DMS153 (cell line): ENCODE measurements around the gene ANKRD13C.

Source experiments
- DNase-seq: peaks from one replicate; lab custom pipeline; 2025; lab: John Stamatoyannopoulos, UW

The ANKRD13C gene

GRCh38 chr1:70293186-70293843, 61.2 kb downstream of the ANKRD13C start:
- no peak for DNase-seq

DNA sequence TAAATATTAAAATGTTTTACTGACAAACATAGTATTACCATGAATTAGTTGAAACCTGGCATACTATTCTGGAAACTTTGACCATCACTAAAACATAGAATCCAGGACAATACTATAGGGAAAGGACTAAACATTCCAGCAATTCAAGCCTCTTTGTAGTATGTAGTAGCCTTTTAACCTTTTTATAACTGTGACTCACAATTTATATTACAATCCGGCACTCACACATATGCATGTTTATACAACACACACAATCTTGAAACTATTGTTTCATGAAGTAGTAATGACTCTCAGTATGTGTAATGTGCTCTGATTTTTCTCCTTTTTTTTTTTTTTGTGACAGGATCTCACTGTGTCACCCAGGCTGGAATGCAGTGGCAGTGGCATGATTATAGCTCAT, 64.3 kb downstream of the ANKRD13C start:
- no peak for DNase-seq

- no peak for DNase-seq
Observed at GRCh38 chr1:70288166-70288565, 66.4 kb downstream of the ANKRD13C start.

DNA sequence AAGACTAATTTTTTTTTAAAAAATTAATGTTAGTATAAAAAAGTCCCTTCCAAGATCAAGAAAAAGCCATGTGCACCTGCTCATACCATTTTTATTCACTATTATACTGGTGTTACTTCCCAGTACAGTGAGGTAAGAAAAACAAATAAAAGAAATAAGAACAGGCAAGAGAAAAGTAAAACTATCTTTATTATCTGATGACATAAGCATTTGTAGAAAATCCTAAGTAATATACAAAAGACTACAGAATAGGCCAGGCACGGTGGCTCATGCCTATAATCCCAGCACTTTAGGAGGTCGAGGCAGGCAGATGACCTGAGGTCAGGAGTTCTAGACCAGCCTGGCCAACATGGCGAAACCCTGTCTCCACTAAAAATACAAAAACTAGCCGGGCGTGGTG, 68.1 kb downstream of the ANKRD13C start:
- no peak for DNase-seq

- DNase-seq, result no peak
Observed at GRCh38 chr1:70284366-70284765, 70.2 kb downstream of the ANKRD13C start.

GRCh38 chr1:70278710-70279109, 75.8 kb downstream of the ANKRD13C start:
- no peak for DNase-seq

DNA sequence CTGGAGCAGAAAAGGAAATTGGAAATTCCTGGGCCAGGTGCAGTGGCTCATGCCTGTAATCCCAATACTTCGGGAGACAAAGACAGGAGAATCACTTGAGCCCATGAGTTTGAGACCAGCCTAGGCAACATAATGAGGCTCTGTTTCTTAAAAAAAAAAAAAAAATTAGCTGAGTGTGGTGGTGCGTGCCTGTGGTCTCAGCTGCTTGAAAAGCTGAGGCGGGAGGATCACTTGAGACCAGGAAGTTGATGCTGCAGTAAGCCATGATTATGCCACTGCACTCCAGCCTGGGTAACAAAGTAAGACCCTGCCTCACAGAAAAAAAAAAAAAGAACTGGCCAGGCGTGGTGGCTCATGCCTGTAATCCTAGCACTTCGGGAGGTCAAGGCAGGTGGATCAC, 76.6 kb downstream of the ANKRD13C start:
- no peak for DNase-seq

DNA sequence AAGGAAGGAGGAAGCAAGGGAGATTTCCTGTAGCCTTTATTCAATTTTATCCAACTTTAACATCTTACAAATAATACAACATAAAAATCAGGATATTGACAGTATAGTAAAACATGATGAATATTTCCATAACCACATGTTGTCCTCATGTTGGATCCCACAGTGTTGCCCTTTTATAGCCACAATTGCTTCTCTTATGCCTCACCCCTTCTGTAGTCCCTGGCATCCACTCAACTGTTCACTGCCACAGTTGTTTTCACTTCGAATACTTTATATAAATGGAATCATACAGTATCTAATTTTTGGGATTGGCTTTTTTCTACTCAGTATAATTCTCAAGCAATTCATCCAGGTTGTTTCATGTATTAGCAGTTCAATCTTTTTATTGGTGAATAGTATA, 88.6 kb downstream of the ANKRD13C start:
- no peak for DNase-seq

- no peak for DNase-seq
Observed at GRCh38 chr1:70264839-70265238, 89.7 kb downstream of the ANKRD13C start.

DNA sequence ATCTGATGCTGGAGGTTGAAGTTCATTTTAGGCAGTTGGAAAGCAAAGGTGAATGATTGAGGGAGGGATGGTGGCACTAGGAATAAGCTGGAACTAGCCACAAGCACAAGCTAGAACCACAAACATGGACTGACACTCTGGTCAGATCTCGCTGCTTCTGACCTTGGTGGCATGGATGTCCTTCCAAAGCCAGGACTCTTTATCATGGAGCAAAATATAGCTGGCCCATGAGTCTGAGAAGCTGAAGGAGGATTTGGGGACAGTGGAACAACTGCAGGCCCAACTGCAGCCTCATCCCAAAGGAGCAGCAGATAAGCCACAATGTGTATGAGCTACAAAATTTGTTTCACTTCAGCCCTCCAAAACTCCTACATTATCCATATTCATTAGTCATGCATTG, 97.9 kb downstream of the ANKRD13C start:
- DNase-seq, result no peak

GRCh38 chr1:70248729-70249128, 105.8 kb downstream of the ANKRD13C start:
- DNase-seq, result no peak

DNA sequence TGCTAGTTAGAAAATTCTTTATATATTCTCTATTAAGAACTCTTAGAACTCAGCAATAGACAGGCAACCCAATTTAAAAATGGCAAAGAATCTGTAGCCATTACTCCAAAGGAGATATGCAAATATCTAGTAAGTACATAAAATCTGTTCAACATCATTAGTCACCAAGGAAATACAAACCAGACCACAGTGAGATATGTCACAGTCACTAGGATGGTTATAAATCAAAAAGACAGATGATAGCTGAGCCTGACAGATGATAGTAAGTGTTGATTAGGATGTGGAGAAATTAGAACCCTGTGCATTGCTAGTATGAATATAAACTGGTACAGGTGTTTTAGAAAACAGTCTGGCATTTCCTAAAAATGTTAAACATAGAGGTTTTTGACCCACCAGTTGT, 106.8 kb downstream of the ANKRD13C start:
- no peak for DNase-seq

DNA sequence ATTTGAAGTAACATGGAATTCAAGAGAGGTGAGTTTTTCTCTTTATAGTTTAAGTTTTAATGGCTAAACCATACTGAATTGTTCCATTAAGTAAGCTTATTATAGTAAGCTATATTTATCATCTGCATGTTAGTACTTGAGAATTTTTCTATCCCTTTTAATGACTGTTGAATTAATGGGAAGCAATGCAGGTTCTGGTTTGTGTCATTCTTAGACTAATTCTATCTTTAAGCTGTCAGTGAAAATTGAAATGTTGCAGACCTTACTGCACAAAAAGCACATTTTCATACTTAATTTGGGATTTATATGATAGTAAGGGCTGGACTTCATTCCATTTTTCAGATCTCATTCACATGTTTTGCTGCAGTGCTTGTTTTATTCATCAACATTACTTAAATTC, 107.4 kb downstream of the ANKRD13C start:
- DNase-seq, result no peak

- DNase-seq, result no peak
Observed at GRCh38 chr1:70239940-70240339, 114.6 kb downstream of the ANKRD13C start.

- no peak for DNase-seq
Observed at GRCh38 chr1:70234733-70235132, 119.8 kb downstream of the ANKRD13C start.

GRCh38 chr1:70231475-70231874, 123.0 kb downstream of the ANKRD13C start:
- DNase-seq, result no peak

- no peak for DNase-seq
Observed at GRCh38 chr1:70228670-70229069, 125.9 kb downstream of the ANKRD13C start.

GRCh38 chr1:70227439-70227838, 127.1 kb downstream of the ANKRD13C start:
- no peak for DNase-seq

DNA sequence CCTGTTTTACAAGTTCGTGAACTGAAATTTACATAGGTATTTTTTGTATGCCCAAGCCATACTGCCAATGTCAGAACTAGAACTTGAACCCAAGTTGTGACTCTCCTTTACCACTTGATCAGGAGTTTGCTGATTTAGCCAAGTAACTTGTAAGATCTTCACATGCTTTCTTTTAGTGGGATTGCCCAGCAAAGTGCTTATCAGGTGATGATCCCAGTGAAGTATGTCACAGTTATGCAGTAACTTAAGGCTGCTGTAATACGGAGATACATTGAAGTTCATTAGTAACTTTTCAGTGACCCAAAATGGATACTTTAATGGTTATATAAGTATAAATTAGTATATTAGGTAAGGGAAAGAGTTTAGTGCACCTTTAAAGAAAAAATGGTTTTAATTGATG, 129.6 kb downstream of the ANKRD13C start:
- no peak for DNase-seq

DNA sequence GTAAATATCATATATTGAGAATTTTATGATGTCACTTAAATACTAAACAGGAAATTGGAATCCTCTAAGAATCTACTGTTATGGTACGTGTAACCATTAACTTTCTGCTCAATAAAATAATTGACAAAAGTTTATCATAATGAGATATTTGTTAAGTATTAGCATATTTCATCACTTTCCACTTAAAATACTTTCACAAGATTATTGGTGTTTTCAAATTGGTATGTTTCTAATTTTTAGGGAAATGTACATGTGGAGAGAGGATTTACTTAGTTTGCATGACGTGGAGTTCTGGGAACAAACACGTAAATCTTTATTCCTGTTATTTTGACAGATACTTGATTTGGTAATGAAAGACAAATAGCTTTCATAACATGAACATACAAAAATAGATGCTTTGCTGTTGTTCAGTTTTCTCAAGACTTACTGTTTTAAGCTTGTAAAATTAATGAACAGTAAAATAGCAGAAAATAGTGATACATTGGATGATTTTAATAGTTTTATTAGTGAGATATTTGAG, 131.7 kb downstream of the ANKRD13C start:
- no peak for DNase-seq

DNA sequence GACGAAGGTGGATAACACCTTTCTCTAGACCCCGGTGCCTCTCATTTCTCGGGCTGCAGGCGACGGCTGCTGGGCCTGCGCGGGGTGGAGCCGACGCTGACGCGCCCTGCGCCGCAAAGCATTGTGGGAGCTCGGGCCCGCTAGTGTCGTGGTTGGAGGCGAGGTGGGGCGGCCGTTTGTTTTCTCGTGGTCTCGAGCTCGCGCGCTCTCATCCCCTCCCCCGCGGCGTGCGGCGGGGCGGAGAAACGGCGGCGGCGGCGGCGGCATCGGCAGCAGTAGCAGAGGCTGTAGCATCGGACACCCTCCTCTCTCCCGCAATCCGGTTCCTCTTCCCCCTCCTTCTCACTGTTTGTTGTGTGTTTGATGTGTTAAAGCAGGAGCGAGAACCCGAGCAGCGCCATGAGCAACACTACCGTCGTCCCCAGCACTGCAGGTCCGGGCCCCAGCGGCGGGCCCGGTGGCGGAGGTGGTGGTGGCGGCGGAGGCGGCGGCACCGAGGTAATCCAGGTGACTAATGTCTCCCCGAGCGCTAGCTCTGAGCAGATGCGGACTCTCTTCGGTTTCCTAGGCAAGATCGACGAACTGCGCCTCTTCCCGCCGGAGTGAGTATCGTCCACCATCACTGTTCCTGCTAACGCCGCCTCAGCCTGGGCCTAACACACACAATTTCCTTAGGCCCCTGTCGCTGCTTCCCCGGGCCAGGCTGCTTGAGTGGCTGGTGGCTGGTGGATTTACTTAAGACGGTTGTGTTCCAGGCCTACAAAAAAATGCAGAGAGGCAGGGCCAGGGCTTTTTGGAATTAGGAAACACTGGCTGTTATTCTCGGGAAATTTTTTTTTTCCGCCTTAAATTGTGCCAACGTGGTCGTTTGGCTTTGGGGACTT, 133.0 kb downstream of the ANKRD13C start, which contains the start of gene SRSF11:
SRSF11 (plus strand) TSS at position 143 of the 884 bp plus-strand sequence; CDS start at position 400, 257 bp downstream.
- DNase-seq, result peak; percentile 85

DNA sequence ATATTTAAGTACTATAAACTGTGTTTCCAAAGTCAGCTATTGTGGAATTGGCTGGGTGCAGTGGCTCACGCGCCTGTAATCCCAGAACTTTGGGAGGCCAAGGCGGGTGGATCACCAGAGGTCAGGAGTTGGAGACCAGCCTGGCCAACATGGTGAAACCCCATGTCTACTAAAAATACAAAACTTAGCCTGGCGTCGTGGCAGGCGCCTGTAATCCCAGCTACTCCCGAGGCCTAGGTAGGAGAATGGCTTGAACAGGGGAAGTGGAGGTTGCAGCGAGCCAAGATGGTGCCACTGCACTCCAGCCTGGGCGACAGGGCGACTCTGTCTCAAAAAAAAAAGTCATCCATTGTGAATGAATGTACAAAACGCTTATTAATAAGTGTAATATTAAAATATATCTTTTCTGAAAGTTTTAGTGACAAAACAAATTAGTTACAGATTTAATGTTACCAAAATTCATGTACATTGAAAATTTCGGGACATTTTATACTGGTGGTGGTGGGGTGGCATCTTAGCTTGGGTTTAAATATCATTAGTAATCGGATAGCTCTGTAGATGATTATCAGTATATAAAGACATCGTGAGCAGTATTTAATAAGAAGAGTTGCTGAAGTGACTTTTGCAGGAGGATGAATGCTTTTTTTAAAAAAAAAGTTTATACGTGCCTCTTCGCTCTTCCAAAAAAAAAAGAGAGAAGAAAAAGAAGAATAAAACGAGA, 133.8 kb downstream of the ANKRD13C start:
- DNase-seq, result no peak
